HUES6 (cell line): ENCODE results near the gene CELSR1.
A peak's percentile ranks its signal among the peaks of the same experiment; 100 is the strongest.
"Not testable (repeated sequence)": the region's sequence is repeated elsewhere in the genome, so short reads cannot be mapped to it uniquely, and the experiment has no call there.

ENCODE experiments used
- H3K27ac ChIP-seq: 2 replicates; pipeline ENCODE4 v1.7.0; 2013; ENCODE audit warnings: low read depth, mild to moderate bottlenecking, low read length, inconsistent platforms
- H3K27me3 ChIP-seq: 2 replicates; pipeline ENCODE4 v1.6.1; 2013; ENCODE audit warnings: low read length; ENCODE audit not compliant: control insufficient read depth, insufficient read depth
- H3K36me3 ChIP-seq: 2 replicates; pipeline ENCODE4 v1.6.1; 2013; ENCODE audit warnings: low read length; ENCODE audit not compliant: control insufficient read depth, insufficient read depth
- H3K4me1 ChIP-seq: 2 replicates; pipeline ENCODE4 v1.6.1; 2013; ENCODE audit warnings: low read length; ENCODE audit not compliant: control insufficient read depth, insufficient read depth
- H3K4me3 ChIP-seq: 2 replicates; pipeline ENCODE4 v1.5.1; 2013; ENCODE audit warnings: low read depth, low read length
- H3K9ac ChIP-seq: one replicate; pipeline ENCODE4 v1.6.1; 2013; ENCODE audit warnings: mild to moderate bottlenecking, low read length
- H3K9me3 ChIP-seq: 2 replicates; pipeline ENCODE4 v1.6.1; 2013; ENCODE audit warnings: low read depth, low read length; ENCODE audit not compliant: control insufficient read depth, insufficient read depth

CELSR1 gene

DNA sequence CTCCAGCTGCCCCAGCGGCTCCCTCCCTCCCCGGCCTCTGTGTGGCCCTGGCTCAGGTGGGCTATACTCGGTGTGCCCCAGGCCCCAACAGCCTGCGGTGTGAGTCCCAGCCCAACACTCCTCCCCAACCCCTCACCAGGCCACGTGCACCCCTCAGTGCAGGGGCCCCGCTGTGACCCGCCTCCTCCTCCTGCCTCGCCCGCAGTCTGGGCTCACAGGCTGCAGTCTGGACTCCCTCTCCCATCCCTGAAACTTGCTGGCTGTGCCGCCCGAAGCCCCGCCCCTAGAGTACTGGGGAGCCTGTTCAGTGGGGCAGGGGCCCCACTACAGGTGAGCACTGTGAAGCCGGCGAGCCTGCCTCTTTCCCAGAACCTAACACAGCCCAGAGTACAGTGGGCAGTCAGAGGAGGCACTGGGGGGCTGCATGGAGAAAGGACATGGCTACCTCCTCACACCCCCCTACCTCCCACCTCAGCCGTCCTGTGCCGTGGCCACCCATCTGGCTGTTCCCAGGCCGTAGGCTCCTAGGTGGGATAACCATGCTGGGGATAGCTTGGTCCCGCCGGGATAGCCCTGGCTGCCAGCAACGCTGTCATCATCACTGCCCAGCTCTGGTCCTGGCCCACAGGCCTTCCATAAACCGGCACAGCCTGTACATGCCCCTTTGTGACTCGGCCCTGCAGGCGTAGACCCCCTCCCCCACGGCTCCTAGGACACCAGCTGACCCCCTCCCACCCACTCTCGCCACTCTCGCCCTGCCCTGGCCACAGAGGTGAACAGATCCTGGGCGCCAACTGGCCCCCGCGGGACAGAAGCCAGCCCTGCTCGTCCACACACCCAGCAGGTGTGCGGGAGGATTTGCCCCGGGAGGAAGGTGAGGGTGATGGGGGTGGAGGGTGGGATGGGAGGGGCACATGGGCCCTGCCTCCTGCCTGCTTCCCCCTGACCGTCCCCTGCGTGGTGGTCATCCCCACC is 29.7 kb downstream of the CELSR1 start:
- Histone ChIP-seq H3K4me3 (no peak overlapping the region), H3K9me3 (no peaks in the 10 kb centered on the region), H3K36me3 (no peaks in the 10 kb centered on the region), H3K27ac (no peak overlapping the region), H3K4me1 (peaks cover 21% of the 10 kb centered on the region), H3K27me3 (no peaks in the 10 kb centered on the region), H3K9ac (peak overlapping the region; percentile 14)

- no peak overlapping the region for H3K27ac ChIP-seq
- peaks cover 34% of the 10 kb centered on the region for H3K4me1 ChIP-seq
- H3K36me3 ChIP-seq: no peaks in the 10 kb centered on the region
- H3K9ac ChIP-seq: no peak overlapping the region
- H3K9me3 ChIP-seq: no peaks in the 10 kb centered on the region
- H3K4me3 ChIP-seq: no peak overlapping the region
- H3K27me3 ChIP-seq: no peaks in the 10 kb centered on the region
These were observed 32.8 kb downstream of the CELSR1 start for GRCh38 chr22:46504584-46504983.

DNA sequence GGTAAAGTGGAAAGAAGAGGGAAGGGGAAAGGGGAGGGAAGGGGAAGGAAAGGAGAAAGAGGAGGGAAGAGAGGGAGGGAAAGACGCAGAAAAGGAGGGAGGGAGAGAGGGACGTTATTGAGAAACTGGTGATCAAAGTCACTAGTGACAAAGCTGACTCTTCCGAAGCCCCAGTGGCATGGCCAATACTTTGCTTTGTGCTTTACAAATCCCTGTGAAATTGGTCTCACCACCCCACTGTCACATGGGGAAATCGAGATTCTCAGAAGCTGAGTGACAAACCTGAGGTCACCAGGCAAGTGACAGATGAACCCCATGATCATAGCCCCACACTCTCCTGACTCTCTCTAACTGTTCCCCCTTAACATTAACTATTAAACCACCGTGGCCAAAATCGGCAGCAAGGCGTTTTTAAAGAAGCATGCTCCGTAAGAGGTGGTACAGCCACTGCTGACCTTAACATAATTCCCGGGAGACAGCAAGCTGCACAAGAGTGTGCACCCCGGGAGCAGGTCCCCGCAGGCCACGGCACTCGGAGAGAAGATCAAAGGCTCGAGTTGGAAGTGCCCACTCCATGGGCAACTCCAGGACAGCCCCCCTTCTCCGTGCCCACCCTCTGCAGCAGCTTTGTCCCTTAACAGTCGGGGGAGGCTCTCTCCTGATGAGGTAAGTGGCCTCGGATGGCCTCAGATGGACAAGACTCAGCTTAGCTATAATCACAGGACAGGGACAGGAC is 34.8 kb downstream of the CELSR1 start:
- no peak overlapping the region for H3K27ac ChIP-seq
- H3K9me3 ChIP-seq: no peaks in the 10 kb centered on the region
- no peak overlapping the region for H3K9ac ChIP-seq
- H3K4me3 ChIP-seq: no peak overlapping the region
- peaks cover 27% of the 10 kb centered on the region for H3K4me1 ChIP-seq
- no peaks in the 10 kb centered on the region for H3K36me3 ChIP-seq
- no peaks in the 10 kb centered on the region for H3K27me3 ChIP-seq

- Histone ChIP-seq H3K27me3 (no peaks in the 10 kb centered on the region), H3K36me3 (no peaks in the 10 kb centered on the region), H3K27ac (no peak overlapping the region), H3K4me1 (peaks cover 23% of the 10 kb centered on the region), H3K4me3 (no peak overlapping the region), H3K9me3 (no peaks in the 10 kb centered on the region), H3K9ac (no peak overlapping the region)
These were observed 35.7 kb downstream of the CELSR1 start for GRCh38 chr22:46501701-46502100.

GRCh38 chr22:46501265-46501664 is 36.2 kb downstream of the CELSR1 start:
- peaks cover 23% of the 10 kb centered on the region for H3K4me1 ChIP-seq
- H3K9me3 ChIP-seq, H3K4me3 ChIP-seq, H3K27ac ChIP-seq, H3K9ac ChIP-seq, H3K36me3 ChIP-seq, H3K27me3 ChIP-seq: not testable (repeated sequence)

- H3K9ac ChIP-seq: no peak overlapping the region
- H3K36me3 ChIP-seq: no peaks in the 10 kb centered on the region
- no peak overlapping the region for H3K27ac ChIP-seq
- H3K9me3 ChIP-seq: no peaks in the 10 kb centered on the region
- no peaks in the 10 kb centered on the region for H3K27me3 ChIP-seq
- 0 out of 2 replicates have a peak overlapping the region, but pooled peaks have one; percentile 13 for H3K4me3 ChIP-seq
- H3K4me1 ChIP-seq: peaks cover 23% of the 10 kb centered on the region
These were observed 37.2 kb downstream of the CELSR1 start for GRCh38 chr22:46500201-46500600.

- Histone ChIP-seq H3K4me3 (0 out of 2 replicates have a peak overlapping the region, but pooled peaks have one; percentile 13), H3K27me3 (no peaks in the 10 kb centered on the region), H3K36me3 (no peaks in the 10 kb centered on the region), H3K4me1 (peaks cover 23% of the 10 kb centered on the region), H3K9me3 (no peaks in the 10 kb centered on the region), H3K27ac (no peak overlapping the region), H3K9ac (no peak overlapping the region)
These were observed 37.6 kb downstream of the CELSR1 start for GRCh38 chr22:46499805-46500189.

GRCh38 chr22:46491946-46492345 is 45.5 kb downstream of the CELSR1 start:
- Histone ChIP-seq H3K27me3 (no peaks in the 10 kb centered on the region), H3K4me3 (no peak overlapping the region), H3K36me3 (no peaks in the 10 kb centered on the region), H3K4me1 (peaks cover 6% of the 10 kb centered on the region), H3K27ac (no peak overlapping the region), H3K9ac (no peak overlapping the region), H3K9me3 (no peaks in the 10 kb centered on the region)

GRCh38 chr22:46490538-46490937 is 46.9 kb downstream of the CELSR1 start:
- no peak overlapping the region for H3K27ac ChIP-seq
- H3K27me3 ChIP-seq: no peaks in the 10 kb centered on the region
- no peaks in the 10 kb centered on the region for H3K9me3 ChIP-seq
- no peaks in the 10 kb centered on the region for H3K36me3 ChIP-seq
- H3K4me3 ChIP-seq: no peak overlapping the region
- peaks cover 6% of the 10 kb centered on the region for H3K4me1 ChIP-seq
- no peak overlapping the region for H3K9ac ChIP-seq

GRCh38 chr22:46486996-46487717 is 50.3 kb downstream of the CELSR1 start:
- H3K27me3 ChIP-seq: no peaks in the 10 kb centered on the region
- H3K27ac ChIP-seq: no peak overlapping the region
- H3K36me3 ChIP-seq: no peaks in the 10 kb centered on the region
- H3K9me3 ChIP-seq: peaks cover 8% of the 10 kb centered on the region
- H3K4me3 ChIP-seq: no peak overlapping the region
- no peak overlapping the region for H3K9ac ChIP-seq
- H3K4me1 ChIP-seq: peaks cover 14% of the 10 kb centered on the region
